HG03066 (cell line): ENCODE results near the gene TGFBR3.

Experiments used
- ATAC-seq: cut with Tn5 transposase; IDR thresholded peaks from one replicate; pipeline ENCODE4 v1.9.1; 2021; ENCODE audit warnings: low read depth; ENCODE audit not compliant: unreplicated experiment

Gene TGFBR3

GRCh38 chr1:91885716-91886506 is at the start of gene TGFBR3:
TSS of gene TGFBR3 (minus strand) at chr1:91886151. CDS start at chr1:91861531, 24,620 bp downstream.
- ATAC-seq, result peak; percentile 57

DNA sequence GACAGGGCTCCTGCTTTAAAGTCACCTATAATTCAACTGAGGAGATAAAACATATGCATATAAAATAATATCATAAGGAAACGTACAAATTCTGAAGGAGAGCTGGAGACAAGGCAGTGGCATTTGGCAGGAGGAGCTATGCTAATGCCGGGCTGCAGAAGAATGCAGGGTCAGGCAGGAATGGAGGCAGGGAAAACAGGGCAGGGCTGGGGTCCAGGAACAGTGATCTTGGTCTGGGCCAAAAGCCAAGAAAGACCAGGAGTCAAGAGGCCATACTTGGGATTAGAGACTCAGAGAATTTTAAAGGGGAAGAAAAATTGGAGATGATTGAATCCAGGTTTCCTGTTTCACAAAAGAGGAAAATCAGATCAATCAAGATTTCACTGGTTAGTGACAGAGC is 43.3 kb upstream of the TGFBR3 start:
- no peak for ATAC-seq

- ATAC-seq, result no peak
Measured at GRCh38 chr1:91928026-91928425, 42.1 kb upstream of the TGFBR3 start.

- ATAC-seq, result no peak
Measured at GRCh38 chr1:91925644-91926435, 39.9 kb upstream of the TGFBR3 start.

GRCh38 chr1:91924146-91924545 is 38.2 kb upstream of the TGFBR3 start:
- no peak for ATAC-seq

DNA sequence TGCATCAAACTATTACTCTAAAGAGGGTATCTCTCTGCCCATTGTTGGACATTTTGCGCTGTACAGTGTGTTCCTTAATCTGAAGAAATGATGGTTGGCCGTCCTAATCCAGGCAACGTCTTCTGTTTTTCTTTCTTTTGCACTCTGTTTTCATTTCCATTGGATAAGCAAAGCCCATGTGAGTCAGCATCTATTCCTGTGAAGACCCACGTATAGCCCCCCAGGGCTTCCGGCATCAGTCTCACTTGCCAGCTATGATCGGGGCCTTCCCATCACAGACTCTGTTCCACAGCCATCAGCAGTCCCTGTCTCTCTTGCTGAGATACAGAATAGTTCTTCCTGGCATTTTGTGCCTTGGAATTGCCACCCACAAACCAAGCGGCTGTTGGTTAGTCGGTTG is 34.0 kb upstream of the TGFBR3 start:
- ATAC-seq, result no peak

DNA sequence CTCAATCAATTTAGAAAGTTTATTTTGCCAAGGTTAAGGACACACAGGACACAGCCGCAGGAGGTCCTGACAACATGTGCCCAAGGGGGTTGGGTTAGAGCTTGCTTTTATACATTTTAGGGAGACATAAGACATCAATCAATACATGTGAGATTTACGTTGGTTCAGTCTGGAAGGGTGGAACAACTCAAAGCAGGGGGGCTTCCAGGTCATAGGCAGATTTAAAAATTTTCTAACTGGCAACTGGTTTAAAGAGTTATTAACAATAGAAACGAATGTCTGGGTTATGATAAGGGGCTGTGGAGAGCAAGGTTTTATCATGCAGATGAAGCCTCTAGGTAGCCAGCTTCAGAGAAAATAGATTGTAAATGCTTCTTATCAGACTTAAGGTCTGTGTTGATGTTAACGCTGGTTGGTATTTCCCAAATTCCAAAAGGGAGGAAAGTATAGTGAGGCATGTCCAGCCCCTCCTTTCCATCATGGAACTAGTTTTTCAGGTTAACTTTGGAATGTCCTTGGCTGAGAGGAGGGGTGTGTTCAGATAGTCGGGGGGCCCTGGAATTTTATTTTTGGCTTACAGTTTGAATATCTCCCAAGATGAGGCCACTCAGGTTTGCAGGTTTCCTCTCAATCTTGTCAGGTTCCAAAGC is 31.0 kb upstream of the TGFBR3 start:
- no peak for ATAC-seq

DNA sequence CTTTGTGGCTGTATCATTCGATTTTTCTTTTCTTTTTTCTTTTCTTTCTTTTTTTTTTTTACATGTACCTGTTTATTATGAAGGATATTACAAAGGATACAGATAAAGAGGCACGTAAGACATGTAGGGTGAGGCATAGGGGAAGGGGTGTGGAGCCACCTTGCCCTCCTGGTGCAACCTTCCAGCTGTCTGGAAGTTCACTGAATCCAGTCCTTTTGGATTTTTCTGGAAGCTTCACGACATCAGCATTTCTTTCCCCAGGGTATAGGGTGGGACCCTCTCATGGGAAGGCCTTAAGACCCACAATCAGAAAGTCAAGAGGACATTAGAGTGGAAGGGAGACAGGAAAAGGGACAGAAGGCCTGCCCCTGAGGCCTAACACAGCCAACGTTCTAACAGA is 30.1 kb upstream of the TGFBR3 start:
- no peak for ATAC-seq

DNA sequence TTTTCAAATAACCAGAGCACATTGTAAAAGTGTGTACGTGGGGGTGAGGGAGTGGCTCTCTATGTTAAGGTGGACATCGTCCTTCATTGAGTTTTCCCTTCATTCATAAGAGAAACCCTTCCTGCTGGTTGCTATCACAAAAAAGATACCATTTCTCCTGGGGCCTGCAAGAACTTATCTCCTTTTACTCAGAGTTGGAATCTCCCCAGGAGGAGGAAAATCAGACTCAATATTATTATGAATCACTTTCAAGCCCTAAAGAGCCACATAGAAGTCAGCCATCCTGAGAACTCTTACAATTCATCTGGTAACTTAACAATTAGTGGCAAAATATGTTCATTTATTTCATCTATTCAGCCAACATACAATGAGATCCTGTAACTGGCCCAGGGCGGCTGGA is 27.1 kb upstream of the TGFBR3 start:
- no peak for ATAC-seq

GRCh38 chr1:91912266-91912665 is 26.3 kb upstream of the TGFBR3 start:
- ATAC-seq, result no peak

DNA sequence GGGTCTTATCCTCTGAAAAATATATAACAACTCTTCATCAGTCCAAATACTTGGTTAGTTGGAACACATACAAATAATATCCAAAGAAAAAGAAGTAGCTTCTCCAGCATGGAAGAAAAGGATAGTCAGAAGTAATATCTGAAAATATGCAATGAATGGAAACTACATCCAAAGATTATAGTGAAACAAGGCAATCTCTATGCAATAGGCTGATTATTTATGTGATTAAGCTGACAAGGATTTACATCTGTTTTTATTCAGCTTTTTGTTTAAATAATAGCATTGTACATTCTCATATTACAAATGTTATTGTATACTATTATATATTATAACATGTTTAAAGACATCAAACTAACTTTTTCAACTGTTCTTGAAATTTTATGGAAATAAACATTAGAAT is 15.3 kb upstream of the TGFBR3 start:
- no peak for ATAC-seq

GRCh38 chr1:91900562-91900961 is 14.6 kb upstream of the TGFBR3 start:
- ATAC-seq, result no peak

DNA sequence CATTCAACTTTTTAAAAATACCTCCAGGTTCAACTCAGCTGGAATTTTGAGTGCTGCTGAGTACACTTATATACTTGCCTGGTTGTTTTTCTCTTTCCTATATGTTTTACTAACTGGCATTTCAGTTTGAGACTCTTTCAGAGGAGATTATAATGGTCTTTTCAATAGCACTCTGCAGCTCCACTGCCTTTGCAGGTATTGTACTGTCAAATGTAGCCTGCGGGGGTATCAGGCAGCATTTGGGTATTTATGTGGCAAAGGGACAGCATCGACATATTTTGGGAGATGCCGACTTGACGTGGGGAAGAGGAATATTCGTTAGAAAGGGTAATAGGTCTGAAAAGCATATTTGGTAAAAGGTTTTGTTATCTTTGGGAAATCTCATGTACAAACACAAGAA is 11.1 kb upstream of the TGFBR3 start:
- ATAC-seq, result no peak

DNA sequence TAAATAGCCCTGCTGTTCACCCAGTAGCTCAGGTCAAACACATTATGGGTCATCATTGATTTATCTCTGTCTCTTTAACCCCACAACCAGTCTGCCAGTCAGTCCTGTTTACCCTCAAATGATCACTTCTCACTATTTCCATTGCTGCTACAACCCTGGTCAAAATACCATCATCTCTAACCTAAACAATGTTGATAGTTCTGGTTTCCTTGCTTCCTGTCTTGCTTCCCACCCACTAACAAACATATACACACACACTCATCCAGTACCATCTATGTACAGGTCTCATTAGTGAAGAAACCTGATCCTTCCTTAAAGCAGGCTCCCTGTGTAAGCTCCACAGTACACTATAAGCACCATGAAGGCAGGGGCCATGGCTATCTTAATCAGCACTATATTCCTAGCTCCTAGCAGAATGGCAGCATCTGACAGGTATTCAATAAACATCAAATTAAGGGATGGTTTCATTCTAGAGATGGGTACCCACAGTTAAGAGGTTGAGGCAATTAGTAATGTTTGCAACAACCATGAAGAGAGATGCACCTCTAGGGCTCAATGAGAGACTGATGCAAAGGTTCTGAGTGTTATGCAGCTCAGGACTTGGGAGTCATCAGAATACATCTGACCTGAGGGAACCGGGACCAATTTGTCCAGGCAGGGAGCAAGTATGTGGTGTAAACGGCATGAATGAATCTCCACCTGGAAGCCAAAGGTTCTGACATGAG is 10.0 kb upstream of the TGFBR3 start:
- no peak for ATAC-seq

DNA sequence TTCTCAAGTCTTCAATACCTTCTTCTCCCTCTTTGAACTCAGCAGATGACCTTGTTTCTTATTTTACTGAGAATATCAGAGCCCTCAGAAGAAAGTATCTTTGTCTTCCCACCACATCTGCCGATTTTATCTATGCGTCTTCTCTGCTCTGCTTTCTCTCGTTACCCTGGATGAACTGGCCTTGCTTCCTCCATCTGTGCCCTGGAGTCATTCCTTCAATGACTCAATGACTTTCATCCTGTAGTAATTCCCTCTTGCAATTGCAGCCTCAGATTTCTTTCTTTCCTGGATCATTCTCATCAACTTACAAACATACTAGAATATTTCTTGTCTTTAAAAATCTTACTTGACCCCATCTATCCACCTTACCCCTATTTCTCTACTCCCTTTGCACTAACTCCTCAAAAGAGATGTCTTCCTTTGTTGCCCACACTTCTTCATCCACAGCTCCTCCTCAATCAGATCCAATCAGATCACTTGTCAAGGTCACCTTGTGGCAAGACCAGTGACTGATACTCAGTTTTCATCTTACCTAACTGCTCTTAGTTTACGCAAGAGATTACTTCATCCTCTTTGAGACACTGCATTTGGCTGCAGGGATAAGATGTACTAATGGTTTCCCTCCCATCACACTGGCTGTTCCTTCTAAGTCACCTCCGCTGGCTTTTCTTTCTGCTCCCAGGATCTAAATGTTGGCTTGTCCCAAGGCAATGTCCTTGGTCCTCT is 8.2 kb upstream of the TGFBR3 start:
- ATAC-seq, result no peak

GRCh38 chr1:91891969-91892368 is 6.0 kb upstream of the TGFBR3 start:
- ATAC-seq, result no peak

- no peak for ATAC-seq
Measured at GRCh38 chr1:91891454-91891853, 5.5 kb upstream of the TGFBR3 start.

DNA sequence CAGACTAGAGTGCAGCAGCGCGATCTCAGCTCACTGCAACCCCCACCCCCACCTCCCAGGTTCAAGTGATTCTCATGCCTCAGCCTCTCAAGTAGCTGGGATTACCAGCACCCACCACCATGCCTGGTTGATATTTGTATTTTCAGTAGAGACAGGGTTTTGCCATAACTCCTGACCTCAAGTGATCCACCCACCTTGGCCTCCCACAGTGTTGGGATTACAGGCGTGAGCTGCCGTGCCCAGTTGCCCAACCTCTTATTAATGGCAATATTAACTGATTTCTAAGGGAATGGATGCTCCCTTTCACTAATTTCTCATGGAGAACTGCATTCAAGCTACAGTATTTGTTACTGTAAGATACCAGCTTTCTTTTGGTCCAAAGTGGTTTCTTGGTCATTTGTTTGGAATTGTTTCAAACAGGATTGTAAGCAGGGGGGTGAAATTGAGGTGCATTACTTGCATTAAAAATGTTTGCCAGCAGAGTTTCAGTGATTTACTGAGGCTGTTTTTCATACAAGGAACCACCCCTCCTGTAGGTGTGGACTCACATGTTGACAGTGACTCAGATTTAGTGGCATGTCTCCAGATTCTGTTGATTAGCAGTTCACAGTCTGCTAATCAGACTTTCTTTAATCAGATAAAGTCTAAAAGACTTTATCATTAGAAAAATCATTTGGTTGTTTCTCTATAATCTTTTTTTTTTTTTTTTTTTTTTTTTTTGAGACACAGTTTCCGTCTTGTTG is 3.9 kb upstream of the TGFBR3 start:
- no peak for ATAC-seq

- no peak for ATAC-seq
Measured at GRCh38 chr1:91885213-91885715, 687 bp downstream of the TGFBR3 start.
